Measurements from ENCODE around the gene PGD. TPM values are rescaled to one million over a fixed set of nuclear protein-coding genes. Genes with fewer than 3 reads are reported as not detected.

The PGD gene
- total RNA-seq (2013; cell fraction: nucleolus; rRNA removed): 36.4 and 38.2 TPM in 2 replicates
- total RNA-seq (2014; rRNA removed): 149 and 151 TPM in 2 replicates
- total RNA-seq (2014; rRNA removed; fragmentation: Illumina TruSeq; extraction: Trizol): 126 and 129 TPM in 2 replicates
- 199 and 201 TPM in 2 replicates for total RNA-seq (2021)
- polyA plus RNA-seq (2011; ENCODE audit: low read depth): 88.3 TPM
- 76.0 and 108 TPM in 2 replicates for polyA plus RNA-seq (2011; rRNA removed)
- 121 TPM in 2 replicates for polyA plus RNA-seq (2011; cell fraction: cytosol; rRNA removed)
- polyA plus RNA-seq (2011; cell fraction: nucleus; rRNA removed): 67.7 and 102 TPM in 2 replicates
- 110 and 114 TPM in 2 replicates for polyA plus RNA-seq (2012)
- 262 and 279 TPM in 2 replicates for polyA plus RNA-seq (2014; fragmentation: Illumina TruSeq; extraction: Trizol)
- polyA plus RNA-seq (2014; fragmentation: Nextera tagmentation; extraction: Ambion mirVana): 100 to 1,000 TPM; 152 to 190 TPM
- 138 and 152 TPM in 2 replicates for polyA plus RNA-seq (2014; rRNA removed)
- 100 to 1,000 TPM; 193 to 196 TPM for polyA plus RNA-seq (2016; fragmentation: Nextera tagmentation; extraction: Ambion mirVana)
- polyA minus RNA-seq (2011; rRNA and poly(A)+ RNA removed): 136 and 155 TPM in 2 replicates
- 55.6 and 57.6 TPM in 2 replicates for polyA minus RNA-seq (2011; cell fraction: cytosol; rRNA and poly(A)+ RNA removed)
- polyA minus RNA-seq (2011; cell fraction: nucleus; rRNA and poly(A)+ RNA removed): 22.0 and 45.4 TPM in 2 replicates
- percentile 72 among the genes with signal in this experiment for Bru-seq, nascent RNA
- BruChase-seq, experiment 1, labeled RNA remaining after a 6-hour chase: percentile 90 among the genes with signal in this experiment
- percentile 83 among the genes with signal in this experiment for BruChase-seq, experiment 2, labeled RNA remaining after a 2-hour chase
- long read RNA-seq, experiment 1, transcript PGD-201 (13 exons, 1,885 nt): major isoform, 235 of 271 reads
- long read RNA-seq, experiment 1, partial matches to known transcripts: 22 of 271 reads
- long read RNA-seq, experiment 1, other reads (novel, unspliced or antisense): 14 of 271 reads
- long read RNA-seq, experiment 2, transcript PGD-201 (13 exons, 1,885 nt): major isoform, 659 of 760 reads
- long read RNA-seq, experiment 2, partial matches to known transcripts: 73 of 760 reads
- long read RNA-seq, experiment 2, other reads (novel, unspliced or antisense): 27 of 760 reads

DNA sequence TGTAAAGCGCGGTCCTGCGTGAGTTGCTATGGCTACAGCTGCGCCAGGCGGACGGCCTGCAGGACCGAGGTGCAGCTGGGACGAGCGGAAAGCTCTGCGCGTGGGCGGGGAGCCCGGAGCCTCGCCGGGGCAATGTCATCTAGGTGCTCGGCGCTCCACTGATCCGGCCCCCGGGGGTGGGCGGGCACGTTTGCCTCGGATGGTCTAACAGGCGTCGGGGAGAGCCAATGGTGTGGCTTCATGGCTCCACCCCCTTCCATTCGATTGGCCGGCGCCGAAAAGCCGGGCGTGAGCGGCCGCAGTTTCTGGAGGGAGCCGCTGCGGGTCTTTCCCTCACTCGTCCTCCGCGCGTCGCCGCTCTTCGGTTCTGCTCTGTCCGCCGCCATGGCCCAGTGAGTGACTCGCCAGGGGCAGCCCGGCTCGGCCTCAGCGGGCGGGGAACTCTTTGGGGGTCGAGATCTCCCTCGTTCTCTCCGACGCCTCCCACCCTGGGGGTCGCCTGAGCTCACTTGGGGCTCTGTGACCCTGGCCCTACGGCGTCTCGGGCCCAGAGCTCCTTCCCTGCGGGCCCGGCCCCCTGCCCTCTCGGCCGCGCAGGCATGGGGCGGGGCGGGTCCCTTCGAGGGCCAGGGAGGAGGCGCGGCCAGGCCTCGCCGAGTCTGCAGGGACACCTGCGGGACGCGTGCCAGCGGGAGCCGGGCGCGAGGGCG, at the start of gene PGD:
TSS of gene PGD (plus strand) at position 331 of the 710 bp plus-strand sequence. CDS start at position 385, 54 bp downstream.
- intact Hi-C loops (cut with micrococcal nuclease; ENCODE audit: unreplicated experiment) (loop anchor here (1.0 kb wide), 1 partner anchor 11 kb away; no protein-coding TSS in a partner anchor), in situ Hi-C loops (cut with MboI) (no loop called here)
- peak within 1 kb of the TSS; percentile 96 for H3K4me2 ChIP-seq (ENCODE audit: control insufficient read depth, insufficient read depth)
- RAD21 ChIA-PET (ENCODE audit: unreplicated experiment): interaction anchor here (0.8 to 3.4 kb wide), 5 partner anchors 10 to 189 kb away, joined by 3 to 16 read pairs (median 6); partner anchors contain the start of gene KIF1B
- H3K9ac ChIP-seq (ENCODE audit: control insufficient read depth, insufficient read depth, low read length): peak within 1 kb of the TSS; percentile 90
- H3K36me3 ChIP-seq (ENCODE audit: control insufficient read depth in 2 of 2, insufficient read depth in 2 of 2, low read length in 1 of 2): peaks cover 0 to 13% of the 10 kb centered on the region in 2 experiments; a peak in 1 of 4 replicates
- H2AFZ ChIP-seq (ENCODE audit: control insufficient read depth, low read depth, low read length): peak within 1 kb of the TSS; percentile 98
- no peaks in the 10 kb centered on the region for H3K27me3 ChIP-seq (replicated peaks in 1 of 2; ENCODE audit: control insufficient read depth in 2 of 2, insufficient read depth in 2 of 2, low read length in 1 of 2)
- POLR2A ChIA-PET: interaction anchor here (1.5 to 2.0 kb wide), 3 partner anchors 10 to 32 kb away, joined by 4 to 8 read pairs (median 6); no protein-coding TSS in a partner anchor
- under 1% methylated on average over 73 of the region's 76 CpGs for WGBS (ENCODE audit: insufficient coverage, insufficient replicate concordance, low lambda C conversion rate, missing lambda C conversion rate)
- peaks cover 6% of the 10 kb centered on the region for H3K4me1 ChIP-seq (ENCODE audit: control insufficient read depth, insufficient read depth, low read length)
- peak; percentile 89 for DNase-seq (ENCODE audit: low read depth, low spot score)
- SMC1A ChIA-PET (ENCODE audit: uncharacterized antibody, unreplicated experiment): interaction anchor here (0.8 to 3.7 kb wide), 5 partner anchors 9 to 189 kb away, joined by 3 to 26 read pairs (median 6); partner anchors contain the start of gene KIF1B
- CTCF ChIA-PET: interaction anchor here (0.6 to 4.2 kb wide), 7 partner anchors 12 to 524 kb away, joined by 3 to 29 read pairs (median 4); partner anchors contain the start of genes CENPS and KIF1B
- H3K4me3 ChIP-seq: peak within 1 kb of the TSS; percentile 88
- peaks cover 19% of the 10 kb centered on the region for H3K79me2 ChIP-seq (ENCODE audit: control insufficient read depth, insufficient read depth, low read length)
- H3K27ac ChIP-seq (ENCODE audit: control insufficient read depth, insufficient read depth): peak within 1 kb of the TSS; percentile 75
- no peaks in the 10 kb centered on the region for H3K9me3 ChIP-seq (replicated peaks; ENCODE audit: control insufficient read depth, insufficient read depth, low read length)
- no peaks in the 10 kb centered on the region for H4K20me1 ChIP-seq (ENCODE audit: control insufficient read depth, insufficient read depth)
- peak; percentile 97 for ATAC-seq
- peak; percentile 81 for FAIRE-seq
- no TSS peak for BruUV-seq (replicated peaks)
- no peak for TF ChIP-seq MTA3 (IDR thresholded peaks at IDR 0.05; ENCODE audit: borderline replicate concordance, low read length)
- TF ChIP-seq ZNF24 (IDR thresholded peaks at IDR 0.05): no peak
- no peak for TF ChIP-seq NFIC (IDR thresholded peaks at IDR 0.05; ENCODE audit: low read depth, low read length)
- no peak for TF ChIP-seq SREBF2 (IDR thresholded peaks at IDR 0.05; ENCODE audit: low read length)
- TF ChIP-seq KAT2A (conservative IDR thresholded peaks at IDR 0.05; ENCODE audit: control insufficient read depth, low read depth, low read length): no peak
- peak; percentile 100 for TF ChIP-seq SP1 (IDR thresholded peaks at IDR 0.05; ENCODE audit: low read depth, low read length)
- TF ChIP-seq TAF1 (IDR thresholded peaks at IDR 0.05; ENCODE audit: borderline replicate concordance, low read depth, low read length): peak; percentile 67; the same call in 1 of the 2 replicates
- TF ChIP-seq KDM1A (IDR thresholded peaks at IDR 0.05; ENCODE audit: borderline replicate concordance): no peak
- peak; percentile 89 to 100 for TF ChIP-seq EGR1 (IDR thresholded peaks at IDR 0.05; ENCODE audit: borderline replicate concordance in 1 of 2, low read depth in 2 of 2, low read length in 2 of 2)
- TF ChIP-seq, protein P1, sequence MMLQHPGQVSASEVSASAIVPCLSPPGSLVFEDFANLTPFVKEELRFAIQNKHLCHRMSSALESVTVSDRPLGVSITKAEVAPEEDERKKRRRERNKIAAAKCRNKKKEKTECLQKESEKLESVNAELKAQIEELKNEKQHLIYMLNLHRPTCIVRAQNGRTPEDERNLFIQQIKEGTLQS (IDR thresholded peaks at IDR 0.05; ENCODE audit: borderline replicate concordance, extremely low read depth, low read depth, low read length): no peak
- TF ChIP-seq CHD2 (IDR thresholded peaks at IDR 0.05; ENCODE audit: borderline replicate concordance, low read depth, low read length): peak; percentile 96
- TF ChIP-seq, protein P2, sequence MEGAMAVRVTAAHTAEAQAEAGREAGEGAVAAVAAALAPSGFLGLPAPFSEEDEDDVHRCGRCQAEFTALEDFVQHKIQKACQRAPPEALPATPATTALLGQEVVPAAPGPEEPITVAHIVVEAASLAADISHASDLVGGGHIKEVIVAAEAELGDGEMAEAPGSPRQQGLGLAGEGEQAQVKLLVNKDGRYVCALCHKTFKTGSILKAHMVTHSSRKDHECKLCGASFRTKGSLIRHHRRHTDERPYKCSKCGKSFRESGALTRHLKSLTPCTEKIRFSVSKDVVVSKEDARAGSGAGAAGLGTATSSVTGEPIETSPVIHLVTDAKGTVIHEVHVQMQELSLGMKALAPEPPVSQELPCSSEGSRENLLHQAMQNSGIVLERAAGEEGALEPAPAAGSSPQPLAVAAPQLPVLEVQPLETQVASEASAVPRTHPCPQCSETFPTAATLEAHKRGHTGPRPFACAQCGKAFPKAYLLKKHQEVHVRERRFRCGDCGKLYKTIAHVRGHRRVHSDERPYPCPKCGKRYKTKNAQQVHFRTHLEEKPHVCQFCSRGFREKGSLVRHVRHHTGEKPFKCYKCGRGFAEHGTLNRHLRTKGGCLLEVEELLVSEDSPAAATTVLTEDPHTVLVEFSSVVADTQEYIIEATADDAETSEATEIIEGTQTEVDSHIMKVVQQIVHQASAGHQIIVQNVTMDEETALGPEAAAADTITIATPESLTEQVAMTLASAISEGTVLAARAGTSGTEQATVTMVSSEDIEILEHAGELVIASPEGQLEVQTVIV (IDR thresholded peaks at IDR 0.05; ENCODE audit: borderline replicate concordance, partially characterized antibody): peak; percentile 93
- TF ChIP-seq, protein P3, sequence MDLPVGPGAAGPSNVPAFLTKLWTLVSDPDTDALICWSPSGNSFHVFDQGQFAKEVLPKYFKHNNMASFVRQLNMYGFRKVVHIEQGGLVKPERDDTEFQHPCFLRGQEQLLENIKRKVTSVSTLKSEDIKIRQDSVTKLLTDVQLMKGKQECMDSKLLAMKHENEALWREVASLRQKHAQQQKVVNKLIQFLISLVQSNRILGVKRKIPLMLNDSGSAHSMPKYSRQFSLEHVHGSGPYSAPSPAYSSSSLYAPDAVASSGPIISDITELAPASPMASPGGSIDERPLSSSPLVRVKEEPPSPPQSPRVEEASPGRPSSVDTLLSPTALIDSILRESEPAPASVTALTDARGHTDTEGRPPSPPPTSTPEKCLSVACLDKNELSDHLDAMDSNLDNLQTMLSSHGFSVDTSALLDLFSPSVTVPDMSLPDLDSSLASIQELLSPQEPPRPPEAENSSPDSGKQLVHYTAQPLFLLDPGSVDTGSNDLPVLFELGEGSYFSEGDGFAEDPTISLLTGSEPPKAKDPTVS (IDR thresholded peaks at IDR 0.05; ENCODE audit: low read depth, low read length): no peak
- peak; percentile 39; the same call in 1 of the 2 replicates for TF ChIP-seq RUNX3 (IDR thresholded peaks at IDR 0.05; ENCODE audit: low read length)

Measured in GM12878 (cell line).